Esophagus (tissue), 2 donors: ENCODE results near the gene SSH2. TPM values are rescaled to one million over a fixed set of nuclear protein-coding genes. Genes with fewer than 3 reads are reported as not detected.

ENCODE experiments used
- H3K27ac ChIP-seq, 2 donors: one replicate each; pipeline ENCODE4 v1.5.1; 2013; ENCODE audit warnings: low read depth in 2 of 2, mild to moderate bottlenecking in 2 of 2, inconsistent platforms in 1 of 2, low read length in 1 of 2, moderate library complexity in 1 of 2
- H3K27me3 ChIP-seq, 2 donors: one replicate each; pipeline ENCODE4 v1.6.1; 2013; ENCODE audit warnings: low read length in 2 of 2, control low read depth in 1 of 2, mild to moderate bottlenecking in 1 of 2; ENCODE audit not compliant: insufficient read depth in 2 of 2, control insufficient read depth in 1 of 2
- H3K36me3 ChIP-seq, 2 donors: one replicate each; pipeline ENCODE4 v1.6.1; 2013; ENCODE audit warnings: low read length in 1 of 2; ENCODE audit not compliant: control insufficient read depth in 2 of 2, insufficient read depth in 2 of 2
- H3K4me1 ChIP-seq, 2 donors: one replicate each; pipeline ENCODE4 v1.6.1; 2013; ENCODE audit warnings: low read length in 1 of 2; ENCODE audit not compliant: control insufficient read depth in 2 of 2, insufficient read depth in 2 of 2
- H3K4me3 ChIP-seq, 2 donors: one replicate each; pipeline ENCODE4 v1.5.1; 2013; ENCODE audit warnings: low read length in 2 of 2, mild to moderate bottlenecking in 2 of 2, low read depth in 1 of 2, moderate library complexity in 1 of 2
- H3K9me3 ChIP-seq, 2 donors: one replicate each; pipeline ENCODE4 v1.6.1; 2013; ENCODE audit warnings: mild to moderate bottlenecking in 2 of 2, low read depth in 1 of 2, low read length in 1 of 2, moderate library complexity in 1 of 2; ENCODE audit not compliant: control insufficient read depth in 2 of 2, insufficient read depth in 1 of 2
- WGBS, 2 donors: extraction: QIAGEN DNeasy Blood & Tissue Kit; methylation state at CpG; one replicate each; pipeline ENCODE4 v1.1.7; 2013; 5-methylcytosine and 5-hydroxymethylcytosine counted together
- polyA plus RNA-seq, 2 donors: library from polyadenylated mRNA; stranded (reverse); fragments of 200-250 nt; gene quantifications; one replicate each; pipeline ENCODE4 v1.2.3, GENCODE V29; 2013
- donor health status: healthy with polysubstance abuse.
- donor health status: Bipolar disorder and iron deficiency.

SSH2 gene
- polyA plus RNA-seq, 2 donors, result 9.1 to 15.3 TPM

GRCh38 chr17:29847118-29847517 lies 82.9 kb downstream of the SSH2 start:
- 86 to 88% methylated on average over 3 of the region's 3 CpGs for WGBS, 2 donors
- no peaks in the 10 kb centered on the region for H3K9me3 ChIP-seq
- H3K36me3 ChIP-seq, result no peaks in the 10 kb centered on the region
- no peak overlapping the region for H3K27ac ChIP-seq
- H3K4me1 ChIP-seq, result no peaks in the 10 kb centered on the region
- no peak overlapping the region for H3K4me3 ChIP-seq
- H3K27me3 ChIP-seq, result no peaks in the 10 kb centered on the region

GRCh38 chr17:29846298-29846697 lies 83.7 kb downstream of the SSH2 start:
- Histone ChIP-seq H3K27me3 (no peaks in the 10 kb centered on the region), H3K36me3 (no peaks in the 10 kb centered on the region), H3K4me3 (no peak overlapping the region), H3K4me1 (no peaks in the 10 kb centered on the region), H3K9me3 (no peaks in the 10 kb centered on the region), H3K27ac (no peak overlapping the region)
- WGBS, 2 donors, result 75 to 81% methylated on average over 2 of the region's 2 CpGs

- no peaks in the 10 kb centered on the region for H3K4me1 ChIP-seq
- H3K4me3 ChIP-seq, result no peak overlapping the region
- H3K27me3 ChIP-seq, result no peaks in the 10 kb centered on the region
- no peaks in the 10 kb centered on the region for H3K9me3 ChIP-seq
- H3K36me3 ChIP-seq, result no peaks in the 10 kb centered on the region
- 63 to 74% methylated on average over 1 of the region's 1 CpG for whole genome bisulfite sequencing, 2 donors
- H3K27ac ChIP-seq, result no peak overlapping the region
Observed at GRCh38 chr17:29844339-29845048, 85.5 kb downstream of the SSH2 start.

GRCh38 chr17:29840884-29841283 lies 89.1 kb downstream of the SSH2 start:
- H3K27ac ChIP-seq, result no peak overlapping the region
- H3K4me3 ChIP-seq, result no peak overlapping the region
- H3K9me3 ChIP-seq, result no peaks in the 10 kb centered on the region
- peaks cover 3% of the 10 kb centered on the region in 2 donors for H3K4me1 ChIP-seq
- no peaks in the 10 kb centered on the region for H3K36me3 ChIP-seq
- H3K27me3 ChIP-seq, result no peaks in the 10 kb centered on the region

GRCh38 chr17:29839656-29840055 lies 90.4 kb downstream of the SSH2 start:
- no peak overlapping the region for H3K4me3 ChIP-seq
- 64 to 79% methylated on average over 1 of the region's 1 CpG for WGBS, 2 donors
- H3K36me3 ChIP-seq, result no peaks in the 10 kb centered on the region
- H3K27me3 ChIP-seq, result no peaks in the 10 kb centered on the region
- H3K4me1 ChIP-seq, result peaks cover 3% of the 10 kb centered on the region in 2 donors
- no peak overlapping the region for H3K27ac ChIP-seq
- H3K9me3 ChIP-seq, result no peaks in the 10 kb centered on the region

GRCh38 chr17:29838961-29839360 lies 91.1 kb downstream of the SSH2 start:
- no peaks in the 10 kb centered on the region for H3K27me3 ChIP-seq
- H3K27ac ChIP-seq, result no peak overlapping the region
- H3K36me3 ChIP-seq, result no peaks in the 10 kb centered on the region
- no peak overlapping the region for H3K4me3 ChIP-seq
- H3K4me1 ChIP-seq, result peaks cover 3% of the 10 kb centered on the region in 2 donors
- H3K9me3 ChIP-seq, result no peaks in the 10 kb centered on the region
- WGBS, 2 donors, result 86 to 89% methylated on average over 6 of the region's 6 CpGs

- no peak overlapping the region for H3K27ac ChIP-seq
- H3K27me3 ChIP-seq, result no peaks in the 10 kb centered on the region
- H3K4me3 ChIP-seq, result no peak overlapping the region
- 86 to 96% methylated on average over 7 of the region's 7 CpGs for WGBS, 2 donors
- peaks cover 3% of the 10 kb centered on the region in 2 donors for H3K4me1 ChIP-seq
- H3K36me3 ChIP-seq, result no peaks in the 10 kb centered on the region
- H3K9me3 ChIP-seq, result no peaks in the 10 kb centered on the region
Observed at GRCh38 chr17:29837531-29837930, 92.5 kb downstream of the SSH2 start.

GRCh38 chr17:29836643-29837042 lies 93.4 kb downstream of the SSH2 start:
- 72 to 74% methylated on average over 5 of the region's 5 CpGs for WGBS, 2 donors
- no peaks in the 10 kb centered on the region for H3K36me3 ChIP-seq
- peaks cover 3% of the 10 kb centered on the region in 2 donors for H3K4me1 ChIP-seq
- no peak overlapping the region for H3K27ac ChIP-seq
- no peaks in the 10 kb centered on the region for H3K9me3 ChIP-seq
- H3K4me3 ChIP-seq, result no peak overlapping the region
- no peaks in the 10 kb centered on the region for H3K27me3 ChIP-seq

GRCh38 chr17:29835435-29836351 lies 94.3 kb downstream of the SSH2 start:
- H3K27ac ChIP-seq, result peak overlapping the region in 1 of 2 donors; percentile 45
- peaks cover 3% of the 10 kb centered on the region in 2 donors for H3K4me1 ChIP-seq
- H3K9me3 ChIP-seq, result no peaks in the 10 kb centered on the region
- H3K36me3 ChIP-seq, result no peaks in the 10 kb centered on the region
- H3K27me3 ChIP-seq, result no peaks in the 10 kb centered on the region
- 79 to 81% methylated on average over 10 of the region's 10 CpGs for WGBS, 2 donors
- no peak overlapping the region for H3K4me3 ChIP-seq
